Activated T-cell treated with anti-CD3 and anti-CD28 coated beads, Interleukin-2, amount 50 U/mL, for 72 hours (primary cell): Measurements from ENCODE around the gene PALLD. TPM values are rescaled to one million over a fixed set of nuclear protein-coding genes. Genes with fewer than 3 reads are reported as not detected.

Experiments used
- ATAC-seq, 2 donors: fragments of 150-1000 bp; cut with Tn5 transposase; replicated peaks in 1 of 2; 2 replicates each; pipeline ENCODE4 v1.10.0; 2021; ENCODE audit warnings: moderate library complexity in 2 of 2, mild to moderate bottlenecking in 1 of 2
- DNase-seq, 2 donors: peaks; one replicate each; pipeline ENCODE4 v3.0.0; 2021 to 2022; ENCODE audit warnings: mixed read lengths in 1 of 2
- H3K27ac Mint-ChIP-seq: one replicate; pipeline ENCODE4 v1.8.0; 2022; ENCODE audit warnings: mild to moderate bottlenecking, moderate library complexity, mixed read lengths
- H3K27me3 Mint-ChIP-seq: one replicate; pipeline ENCODE4 v1.8.0; 2022; ENCODE audit warnings: low read depth, mixed read lengths
- H3K36me3 Mint-ChIP-seq, 2 donors: one replicate each; pipeline ENCODE4 v1.8.0; 2022; ENCODE audit warnings: mixed read lengths in 2 of 2, mild to moderate bottlenecking in 1 of 2; ENCODE audit not compliant: insufficient read depth in 2 of 2
- H3K4me1 Mint-ChIP-seq: one replicate; pipeline ENCODE4 v1.8.0; 2022; ENCODE audit warnings: low read depth, mixed read lengths
- H3K4me3 Mint-ChIP-seq, 2 donors: one replicate each; pipeline ENCODE4 v1.8.0; 2022; ENCODE audit warnings: mild to moderate bottlenecking in 2 of 2, mixed read lengths in 2 of 2, moderate library complexity in 2 of 2
- H3K9me3 Mint-ChIP-seq, 2 donors: one replicate each; pipeline ENCODE4 v1.8.0; 2022; ENCODE audit warnings: mixed read lengths in 2 of 2
- total RNA-seq, 2 donors: library from RNA; stranded (reverse); gene quantifications; one replicate each; pipeline ENCODE4 v1.2.3, GENCODE V29; 2022

Gene PALLD
- total RNA-seq, 2 donors from 2014 or later, result 13.5 to 16.7 TPM

- ATAC-seq (no peak), DNase-seq (no peak)
- Mint-ChIP-seq H3K4me3 (no peak overlapping the region), H3K27me3 (peaks cover 17% of the 10 kb centered on the region), H3K9me3 (peaks cover 0 to 2% of the 10 kb centered on the region in 2 donors), H3K4me1 (peaks cover 16% of the 10 kb centered on the region), H3K36me3 (no peaks in the 10 kb centered on the region), H3K27ac (no peak overlapping the region)
These were observed 260.6 kb downstream of the PALLD start for GRCh38 chr4:168757500-168757899.

DNA sequence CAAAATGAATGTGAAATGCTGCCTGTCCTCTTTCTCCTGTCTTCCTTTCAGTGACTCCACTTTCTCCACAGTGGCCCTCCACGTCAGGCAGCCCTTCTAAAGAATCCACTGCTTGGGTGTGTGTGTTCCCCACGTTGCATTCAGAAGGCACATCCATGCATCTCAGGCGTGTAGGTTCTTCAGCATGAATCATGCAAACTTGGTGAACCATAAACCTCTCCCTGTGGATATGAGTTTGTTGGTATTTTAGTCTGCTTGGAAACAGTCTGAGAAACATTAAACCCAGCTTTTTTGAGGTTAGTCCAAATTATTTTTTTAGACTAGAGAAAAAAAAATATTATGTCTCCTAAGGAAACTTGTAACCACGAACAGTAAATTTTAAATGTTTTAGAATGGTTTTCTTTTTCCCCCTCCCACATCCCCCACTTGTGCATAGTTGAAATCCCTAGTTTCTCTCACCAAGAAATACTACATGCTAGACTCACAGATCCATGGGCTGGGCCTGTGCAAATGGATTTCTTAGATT is 261.6 kb downstream of the PALLD start:
- no peak overlapping the region for H3K4me3 Mint-ChIP-seq
- peaks cover 0 to 2% of the 10 kb centered on the region in 2 donors for H3K9me3 Mint-ChIP-seq
- H3K36me3 Mint-ChIP-seq, result no peaks in the 10 kb centered on the region
- H3K27ac Mint-ChIP-seq, result no peak overlapping the region
- ATAC-seq, result no peak
- H3K4me1 Mint-ChIP-seq, result peaks cover 16% of the 10 kb centered on the region
- DNase-seq, result no peak
- peaks cover 17% of the 10 kb centered on the region for H3K27me3 Mint-ChIP-seq

DNA sequence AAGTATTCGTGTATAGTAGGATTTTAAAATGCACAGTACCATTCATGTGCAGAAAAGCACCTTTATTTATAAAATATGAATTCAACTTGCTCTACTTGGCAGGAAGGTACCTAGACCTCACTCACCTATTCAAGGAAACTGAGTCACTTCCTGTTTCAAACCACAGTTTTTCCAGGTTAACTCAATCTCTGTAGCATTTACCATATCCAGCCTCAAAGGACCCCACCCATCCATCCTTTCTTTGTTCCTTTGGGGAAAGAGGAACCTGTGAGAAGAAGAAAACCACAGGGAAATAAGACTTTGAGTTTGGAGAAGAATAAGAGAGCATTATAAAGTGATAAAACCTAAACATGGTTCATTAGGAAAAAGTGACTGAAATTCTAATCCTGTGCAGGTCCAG is 262.5 kb downstream of the PALLD start:
- H3K36me3 Mint-ChIP-seq, result no peaks in the 10 kb centered on the region
- H3K4me1 Mint-ChIP-seq, result peaks cover 16% of the 10 kb centered on the region
- no peak for DNase-seq
- H3K27ac Mint-ChIP-seq, result no peak overlapping the region
- ATAC-seq, result no peak
- peaks cover 0 to 2% of the 10 kb centered on the region in 2 donors for H3K9me3 Mint-ChIP-seq
- H3K27me3 Mint-ChIP-seq, result peaks cover 16% of the 10 kb centered on the region
- no peak overlapping the region for H3K4me3 Mint-ChIP-seq

- peaks cover 9% of the 10 kb centered on the region for H3K27me3 Mint-ChIP-seq
- H3K4me1 Mint-ChIP-seq, result peaks cover 16% of the 10 kb centered on the region
- H3K9me3 Mint-ChIP-seq, result peaks cover 0 to 2% of the 10 kb centered on the region in 2 donors
- no peaks in the 10 kb centered on the region for H3K36me3 Mint-ChIP-seq
- no peak for ATAC-seq
- no peak for DNase-seq
- no peak overlapping the region for H3K4me3 Mint-ChIP-seq
- H3K27ac Mint-ChIP-seq, result no peak overlapping the region
These were observed 263.2 kb downstream of the PALLD start for GRCh38 chr4:168759959-168760527.

DNA sequence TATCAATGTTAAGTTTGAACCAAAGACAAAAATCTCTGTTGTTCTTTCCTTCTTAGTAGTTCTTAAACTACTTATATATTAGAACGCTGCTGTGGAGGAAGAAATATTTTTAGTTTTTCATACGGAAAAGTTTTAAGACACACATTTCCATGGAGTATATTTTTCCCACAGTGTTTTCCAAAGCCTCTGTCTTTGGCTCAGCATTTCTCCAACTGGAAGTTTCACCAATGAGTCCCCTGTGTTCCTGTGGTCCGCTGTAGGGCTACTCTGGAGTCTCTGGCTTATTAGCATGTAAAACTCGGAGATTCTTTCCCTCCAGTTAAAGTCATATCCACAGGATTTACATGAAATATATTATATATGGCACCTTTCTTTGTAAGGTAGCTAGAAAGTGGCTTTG is 264.2 kb downstream of the PALLD start:
- DNase-seq (no peak), ATAC-seq (no peak)
- Mint-ChIP-seq H3K27me3 (no peaks in the 10 kb centered on the region), H3K27ac (no peak overlapping the region), H3K4me1 (peaks cover 16% of the 10 kb centered on the region), H3K36me3 (no peaks in the 10 kb centered on the region), H3K4me3 (no peak overlapping the region), H3K9me3 (no peaks in the 10 kb centered on the region)

DNA sequence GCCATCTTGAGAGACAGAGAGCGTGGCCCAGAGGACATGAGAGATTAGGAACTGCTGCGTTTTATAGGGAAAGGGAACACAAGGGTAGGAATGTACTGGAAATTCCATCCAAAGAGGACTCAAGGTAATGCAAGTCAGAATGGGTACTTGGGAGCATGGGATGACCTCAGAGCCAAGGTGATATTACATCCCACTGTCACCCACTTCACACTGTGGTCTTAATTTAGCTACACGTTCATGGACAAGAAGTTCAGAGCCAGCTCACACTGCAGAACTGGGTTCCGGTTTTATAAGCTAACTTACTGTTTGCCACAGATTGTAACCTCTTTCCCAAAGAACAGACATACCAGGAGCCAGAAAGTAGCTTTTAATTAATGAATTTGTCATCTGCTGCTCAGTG is 268.5 kb downstream of the PALLD start:
- ATAC-seq (no peak), DNase-seq (no peak)
- Mint-ChIP-seq H3K4me1 (no peaks in the 10 kb centered on the region), H3K36me3 (no peaks in the 10 kb centered on the region), H3K27ac (no peak overlapping the region), H3K9me3 (no peaks in the 10 kb centered on the region), H3K27me3 (peaks cover 7% of the 10 kb centered on the region), H3K4me3 (no peak overlapping the region)

GRCh38 chr4:168765726-168766125 is 268.9 kb downstream of the PALLD start:
- Mint-ChIP-seq H3K36me3 (no peaks in the 10 kb centered on the region), H3K4me1 (no peaks in the 10 kb centered on the region), H3K27me3 (peaks cover 7% of the 10 kb centered on the region), H3K9me3 (no peaks in the 10 kb centered on the region), H3K4me3 (no peak overlapping the region), H3K27ac (no peak overlapping the region)
- no peak for ATAC-seq
- no peak for DNase-seq

DNA sequence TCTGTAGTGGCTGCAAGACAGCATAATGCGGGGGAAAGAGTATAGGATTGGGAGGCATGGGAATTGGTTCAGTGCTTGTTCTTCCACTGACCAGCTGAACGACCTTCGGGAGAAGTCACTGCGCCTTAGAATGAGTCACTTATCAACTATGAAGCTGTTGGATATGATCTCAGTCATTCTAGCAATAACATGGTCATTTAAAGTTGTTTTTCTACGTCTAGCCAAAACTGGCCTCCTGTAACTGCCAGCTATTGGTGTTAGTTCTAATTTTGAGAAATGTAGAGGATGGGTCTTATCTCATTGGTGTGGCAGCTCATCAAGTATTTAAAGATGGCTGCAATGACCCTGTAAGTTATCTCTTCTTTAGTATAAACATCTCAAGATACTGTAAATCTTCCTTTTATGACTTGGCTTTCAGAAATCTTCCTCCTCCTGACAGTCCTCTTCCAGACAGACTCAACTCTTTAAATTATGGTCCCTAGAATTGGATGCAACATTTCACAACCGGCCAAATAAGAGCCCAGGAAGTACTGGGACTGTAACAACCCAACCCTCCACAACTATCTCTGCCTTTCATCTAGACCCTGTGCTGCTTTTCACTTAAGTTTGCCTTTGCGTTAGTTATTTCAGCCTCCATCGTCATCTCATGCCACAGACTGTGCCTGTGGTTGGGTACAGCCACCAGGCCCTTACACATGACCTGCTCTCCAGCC is 269.9 kb downstream of the PALLD start:
- Mint-ChIP-seq H3K36me3 (no peaks in the 10 kb centered on the region), H3K4me1 (no peaks in the 10 kb centered on the region), H3K27ac (no peak overlapping the region), H3K9me3 (no peaks in the 10 kb centered on the region), H3K4me3 (no peak overlapping the region), H3K27me3 (peaks cover 7% of the 10 kb centered on the region)
- no peak for ATAC-seq
- DNase-seq, result no peak

DNA sequence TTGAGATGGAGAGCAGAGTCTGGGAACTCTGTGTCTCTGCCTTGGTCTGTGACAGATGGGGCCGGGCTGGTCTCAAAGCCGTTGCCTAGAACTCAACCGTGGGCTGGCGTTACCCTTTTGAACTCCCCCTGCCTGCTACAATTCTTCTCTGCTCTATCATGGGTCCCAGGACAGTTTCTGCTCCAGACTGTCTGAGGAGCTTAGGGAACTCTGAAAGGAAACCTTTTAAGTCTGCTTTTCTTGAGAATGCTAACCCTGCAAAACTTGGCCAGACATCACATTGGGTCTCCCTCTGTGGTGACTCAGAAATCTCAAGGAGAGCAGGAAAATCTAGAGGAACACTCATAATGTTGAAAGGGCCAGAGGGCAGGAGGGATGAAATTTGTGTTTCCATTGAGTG is 272.6 kb downstream of the PALLD start:
- Mint-ChIP-seq H3K36me3 (no peaks in the 10 kb centered on the region), H3K27me3 (peaks cover 7% of the 10 kb centered on the region), H3K27ac (no peak overlapping the region), H3K4me3 (no peak overlapping the region), H3K4me1 (no peaks in the 10 kb centered on the region), H3K9me3 (no peaks in the 10 kb centered on the region)
- DNase-seq (no peak), ATAC-seq (no peak)

DNA sequence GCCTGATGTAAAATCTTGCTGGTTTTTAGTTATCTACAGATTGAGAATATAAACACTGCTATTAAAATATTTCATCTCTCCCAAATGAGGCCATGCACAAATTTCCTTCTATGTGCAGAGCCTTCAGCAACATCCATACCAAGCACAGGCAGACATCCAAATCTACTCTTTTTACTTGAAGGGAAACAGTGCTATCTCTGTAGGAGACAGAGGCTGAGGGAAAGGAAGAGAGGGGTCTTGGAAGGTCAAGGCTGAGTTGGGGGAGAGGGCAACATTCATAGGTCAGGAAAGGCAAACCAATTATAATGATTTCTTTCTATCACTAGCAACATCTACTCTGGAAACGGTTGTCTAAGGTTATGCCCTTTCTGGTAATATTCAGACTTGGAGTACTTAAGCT is 273.0 kb downstream of the PALLD start:
- no peak overlapping the region for H3K4me3 Mint-ChIP-seq

GRCh38 chr4:168771251-168771650 is 274.4 kb downstream of the PALLD start:
- Mint-ChIP-seq H3K27me3 (peaks cover 15% of the 10 kb centered on the region), H3K9me3 (peaks cover 2 to 3% of the 10 kb centered on the region in 2 donors), H3K27ac (no peak overlapping the region), H3K4me3 (no peak overlapping the region), H3K36me3 (peaks cover 0 to 3% of the 10 kb centered on the region in 2 donors), H3K4me1 (no peaks in the 10 kb centered on the region)
- DNase-seq (no peak), ATAC-seq (no peak)

More for the DNA sequence above, 273.0 kb downstream of the PALLD start:
- Mint-ChIP-seq H3K36me3 (no peaks in the 10 kb centered on the region), H3K27me3 (peaks cover 7% of the 10 kb centered on the region), H3K9me3 (no peaks in the 10 kb centered on the region), H3K4me1 (no peaks in the 10 kb centered on the region), H3K27ac (no peak overlapping the region)
- DNase-seq (no peak), ATAC-seq (no peak)

GRCh38 chr4:168773388-168774195 is 276.7 kb downstream of the PALLD start:
- Mint-ChIP-seq H3K4me1 (no peaks in the 10 kb centered on the region), H3K9me3 (peaks cover 2 to 7% of the 10 kb centered on the region in 2 donors), H3K36me3 (peaks cover 0 to 3% of the 10 kb centered on the region in 2 donors), H3K27me3 (peaks cover 9% of the 10 kb centered on the region), H3K27ac (no peak overlapping the region), H3K4me3 (no peak overlapping the region)
- ATAC-seq, result no peak
- no peak for DNase-seq

- Mint-ChIP-seq H3K27me3 (peaks cover 17% of the 10 kb centered on the region), H3K27ac (no peak overlapping the region), H3K4me3 (no peak overlapping the region), H3K36me3 (peaks cover 0 to 3% of the 10 kb centered on the region in 2 donors), H3K9me3 (peaks cover 2 to 7% of the 10 kb centered on the region in 2 donors), H3K4me1 (no peaks in the 10 kb centered on the region)
- no peak for ATAC-seq
- no peak for DNase-seq
These were observed 279.5 kb downstream of the PALLD start for GRCh38 chr4:168776382-168776781.
